CD4-positive, alpha-beta memory T cell (primary cell): ENCODE data around the gene CORT. TPM values are rescaled to one million over a fixed set of nuclear protein-coding genes. Genes with fewer than 3 reads are reported as not detected.
"Not testable (repeated sequence)": the region's sequence is repeated elsewhere in the genome, so short reads cannot be mapped to it uniquely, and the experiment has no call there.

Experiments
- CTCF ChIA-PET: fragments of 350-600 bp; sonication (Branson Sonifier 250); formaldehyde crosslinking; loops from one replicate; lab custom pipeline; 2021; ENCODE audit warnings: inconsistent platforms; ENCODE audit not compliant: partially characterized antibody; lab: Charles Lee
- POLR2A ChIA-PET: fragments of 350-600 bp; sonication (Branson Sonifier 250); formaldehyde crosslinking; loops from one replicate; lab custom pipeline; 2021; ENCODE audit not compliant: partially characterized antibody; lab: Charles Lee
- DNase-seq, 5 donors: peaks; one replicate each; pipeline versions ENCODE4 v3.0.0 to v3.0.0-alpha.2; 2020 to 2022; ENCODE audit warnings: mixed read lengths in 1 of 5
- H3K27ac ChIP-seq: one replicate; pipeline ENCODE4 v1.7.0; 2013; ENCODE audit warnings: low read depth, low read length
- H3K27me3 ChIP-seq: 2 replicates; pipeline ENCODE4 v1.7.0; 2013; ENCODE audit warnings: mild to moderate bottlenecking, low read length, moderate library complexity; ENCODE audit not compliant: insufficient read depth
- H3K36me3 ChIP-seq: 2 replicates; pipeline ENCODE4 v1.7.0; 2013; ENCODE audit warnings: mild to moderate bottlenecking, low read length, moderate library complexity; ENCODE audit not compliant: insufficient read depth
- H3K4me1 ChIP-seq: 2 replicates; pipeline ENCODE4 v1.7.0; 2013; ENCODE audit warnings: mild to moderate bottlenecking, low read length, moderate library complexity; ENCODE audit not compliant: insufficient read depth
- H3K4me3 ChIP-seq, 2 donors: one replicate each; pipeline ENCODE4 v1.7.0; 2013; ENCODE audit warnings: low read length in 2 of 2, mild to moderate bottlenecking in 1 of 2
- H3K9me3 ChIP-seq, 2 donors: one replicate each; pipeline ENCODE4 v1.7.0; 2013; ENCODE audit warnings: low read length in 2 of 2, control low read depth in 1 of 2; ENCODE audit not compliant: control insufficient read depth in 1 of 2
- H3K27ac Mint-ChIP-seq, 7 donors: one replicate each; pipeline ENCODE4 v1.8.0; 2020 to 2021; ENCODE audit warnings: mixed read lengths in 7 of 7, mild to moderate bottlenecking in 6 of 7, inconsistent platforms in 3 of 7, moderate library complexity in 3 of 7
- H3K27me3 Mint-ChIP-seq, 2 donors: one replicate each; pipeline ENCODE4 v1.8.0; 2020 to 2021; ENCODE audit warnings: mixed read lengths in 2 of 2
- H3K36me3 Mint-ChIP-seq, 2 donors: one replicate each; pipeline ENCODE4 v1.8.0; 2020 to 2021; ENCODE audit warnings: mixed read lengths in 2 of 2, inconsistent platforms in 1 of 2, mild to moderate bottlenecking in 1 of 2
- H3K4me1 Mint-ChIP-seq, 4 donors: one replicate each; pipeline ENCODE4 v1.8.0; 2020 to 2021; ENCODE audit warnings: mixed read lengths in 4 of 4, mild to moderate bottlenecking in 1 of 4
- H3K4me3 Mint-ChIP-seq, 8 donors: one replicate each; pipeline ENCODE4 v1.8.0; 2020 to 2021; ENCODE audit warnings: mixed read lengths in 8 of 8, mild to moderate bottlenecking in 7 of 8, moderate library complexity in 6 of 8, inconsistent platforms in 3 of 8
- H3K9me3 Mint-ChIP-seq, 8 donors: one replicate each; pipeline ENCODE4 v1.8.0; 2020 to 2021; ENCODE audit warnings: mixed read lengths in 8 of 8, mild to moderate bottlenecking in 5 of 8, inconsistent platforms in 3 of 8, moderate library complexity in 1 of 8
- intact Hi-C: fragments of 100-400 bp; cut with micrococcal nuclease; formaldehyde crosslinking; loops from one replicate; pipeline ENCODE4 v1.15.1; 2023
- polyA plus RNA-seq, 2 donors: library from polyadenylated mRNA; unstranded; fragments of 300-500 nt; fragmentation: Illumina TruSeq; gene quantifications; one replicate each; pipeline ENCODE4 v1.2.3, GENCODE V29; 2021
- total RNA-seq, 2 experiments: library from RNA; stranded (reverse); gene quantifications; one replicate each; pipeline ENCODE4 v1.2.3, GENCODE V29; 2021

CORT gene
- total and polyA plus RNA-seq, 4 experiments from 2014 or later = not detected

GRCh38 chr1:10419351-10419750, 30.5 kb upstream of the CORT start:
- no peaks in the 10 kb centered on the region for H3K27me3 Mint-ChIP-seq
- Histone ChIP-seq H3K9me3 (no peaks in the 10 kb centered on the region), H3K4me1 (no peaks in the 10 kb centered on the region), H3K27me3 (no peaks in the 10 kb centered on the region), H3K36me3 (peaks cover 6% of the 10 kb centered on the region), H3K27ac (no peak overlapping the region), H3K4me3 (no peak overlapping the region)
- no peak for DNase-seq
- intact Hi-C loops = no loop called here
- no peaks in the 10 kb centered on the region for H3K9me3 Mint-ChIP-seq
- CTCF ChIA-PET = interaction anchor here (1.0 kb wide), 1 partner anchor 18 kb away, joined by 5 read pairs; no protein-coding TSS in a partner anchor
- no peak overlapping the region for H3K27ac Mint-ChIP-seq
- POLR2A ChIA-PET = no interaction called here
- peaks cover 38 to 53% of the 10 kb centered on the region in 2 donors for H3K36me3 Mint-ChIP-seq
- H3K4me3 Mint-ChIP-seq = no peak overlapping the region
- H3K4me1 Mint-ChIP-seq = peaks cover 2 to 9% (median 6%) of the 10 kb centered on the region in 4 donors

- intact Hi-C loops = no loop called here
These were observed 28.2 kb upstream of the CORT start for GRCh38 chr1:10421637-10422036.

DNA sequence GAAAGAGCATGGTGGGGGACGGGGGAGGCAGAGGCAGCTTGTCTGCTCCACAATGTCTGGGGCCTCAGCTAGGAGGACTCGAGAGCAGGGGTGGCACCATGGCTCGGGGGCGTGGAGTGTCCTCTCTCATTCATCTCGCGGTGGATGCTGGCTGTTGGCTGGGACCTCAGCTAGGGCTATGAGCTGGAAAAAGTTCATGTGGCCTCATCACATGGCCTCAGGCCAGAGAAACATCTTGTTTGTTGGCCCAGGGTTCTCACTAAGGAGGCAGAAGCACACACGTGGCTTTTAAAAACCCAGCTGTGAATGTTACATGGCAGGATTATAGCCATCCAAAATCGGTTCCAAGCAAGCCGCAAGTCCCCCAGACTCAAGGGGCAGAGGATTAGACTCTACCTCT, 25.8 kb upstream of the CORT start:
- H3K27ac ChIP-seq = no peak overlapping the region
- Mint-ChIP-seq H3K4me1 (peaks cover 0 to 10% (median 3%) of the 10 kb centered on the region in 4 donors), H3K27me3 (no peaks in the 10 kb centered on the region), H3K9me3 (no peaks in the 10 kb centered on the region), H3K27ac (peak overlapping the region in 1 of 7 donors; percentile 40), H3K36me3 (peaks cover 16 to 18% of the 10 kb centered on the region in 2 donors), H3K4me3 (no peak overlapping the region)
- H3K27me3 ChIP-seq = no peaks in the 10 kb centered on the region
- ChIA-PET POLR2A (no interaction called here), CTCF (no interaction called here)
- DNase-seq = no peak
- H3K4me1 ChIP-seq = peaks cover 8% of the 10 kb centered on the region
- H3K36me3 ChIP-seq = no peaks in the 10 kb centered on the region
- no peak overlapping the region for H3K4me3 ChIP-seq
- intact Hi-C loops = no loop called here
- H3K9me3 ChIP-seq = no peaks in the 10 kb centered on the region

More at GRCh38 chr1:10421637-10422036, 28.2 kb upstream of the CORT start:
- H3K4me3 Mint-ChIP-seq = no peak overlapping the region
- H3K27me3 Mint-ChIP-seq = no peaks in the 10 kb centered on the region
- ChIA-PET POLR2A (no interaction called here), CTCF (no interaction called here)
- H3K4me1 ChIP-seq = no peaks in the 10 kb centered on the region
- no peaks in the 10 kb centered on the region for H3K27me3 ChIP-seq
- no peaks in the 10 kb centered on the region for H3K9me3 ChIP-seq
- no peak overlapping the region for H3K27ac ChIP-seq
- no peak overlapping the region for H3K27ac Mint-ChIP-seq
- H3K4me3 ChIP-seq = no peak overlapping the region
- peaks cover 24 to 39% of the 10 kb centered on the region in 2 donors for H3K36me3 Mint-ChIP-seq
- H3K4me1 Mint-ChIP-seq = no peaks in the 10 kb centered on the region
- H3K9me3 Mint-ChIP-seq = no peaks in the 10 kb centered on the region
- no peak for DNase-seq
- H3K36me3 ChIP-seq = peaks cover 6% of the 10 kb centered on the region

- DNase-seq = no peak
- H3K27ac ChIP-seq = no peak overlapping the region
- CTCF ChIA-PET = no interaction called here
- peaks cover 15% of the 10 kb centered on the region for H3K4me1 ChIP-seq
- H3K4me1 Mint-ChIP-seq = peaks cover 1 to 15% (median 3%) of the 10 kb centered on the region in 4 donors
- H3K27me3 ChIP-seq = no peaks in the 10 kb centered on the region
- H3K27me3 Mint-ChIP-seq = no peaks in the 10 kb centered on the region
- POLR2A ChIA-PET = no interaction called here
- H3K4me3 ChIP-seq = no peak overlapping the region
- no peaks in the 10 kb centered on the region for H3K9me3 Mint-ChIP-seq
- intact Hi-C loops = no loop called here
- no peak overlapping the region for H3K27ac Mint-ChIP-seq
- H3K36me3 ChIP-seq = no peaks in the 10 kb centered on the region
- no peak overlapping the region for H3K4me3 Mint-ChIP-seq
- H3K36me3 Mint-ChIP-seq = peaks cover 10 to 12% of the 10 kb centered on the region in 2 donors
- H3K9me3 ChIP-seq = no peaks in the 10 kb centered on the region
These were observed 25.2 kb upstream of the CORT start for GRCh38 chr1:10424651-10425050.

DNA sequence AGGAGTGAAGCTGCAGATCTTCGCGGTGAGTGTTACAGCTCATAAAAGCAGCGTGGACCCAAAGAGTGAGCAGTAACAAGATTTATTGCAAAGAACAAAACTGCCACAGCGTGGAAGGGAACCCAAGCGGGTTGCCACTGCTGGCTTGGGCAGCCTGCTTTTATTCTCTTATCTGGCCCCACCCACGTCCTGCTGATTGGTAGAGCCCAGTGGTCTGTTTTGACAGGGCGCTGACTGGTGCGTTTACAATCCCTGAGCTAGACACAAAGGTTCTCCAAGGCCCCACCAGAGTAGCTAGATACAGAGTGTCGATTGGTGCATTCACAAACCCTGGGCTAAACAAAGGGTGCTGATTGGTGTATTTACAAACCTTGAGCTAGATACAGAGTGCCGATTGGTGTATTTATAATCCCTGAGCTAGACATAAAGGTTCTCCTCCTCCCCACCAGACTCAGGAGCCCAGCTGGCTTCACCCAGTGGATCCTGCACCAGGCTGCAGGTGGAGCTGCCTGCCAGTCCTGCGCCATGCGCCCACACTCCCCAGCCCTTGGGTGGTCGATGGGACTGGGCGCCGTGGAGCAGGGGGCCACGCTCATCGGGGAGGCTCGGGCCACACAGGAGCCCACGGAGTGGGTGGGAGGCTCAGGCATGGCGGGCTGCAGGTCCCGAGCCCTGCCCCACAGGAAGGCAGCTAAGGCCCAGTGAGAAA, 23.9 kb upstream of the CORT start:
- H3K36me3 ChIP-seq, H3K9me3 Mint-ChIP-seq, H3K4me3 ChIP-seq, POLR2A ChIA-PET, H3K27me3 Mint-ChIP-seq, H3K9me3 ChIP-seq, H3K27me3 ChIP-seq, H3K27ac ChIP-seq, intact Hi-C loops, H3K36me3 Mint-ChIP-seq, H3K4me3 Mint-ChIP-seq, DNase-seq: not testable (repeated sequence)
- H3K4me1 Mint-ChIP-seq = peaks cover 9 to 23% (median 12%) of the 10 kb centered on the region in 4 donors
- H3K27ac Mint-ChIP-seq = peak overlapping the region in 1 of 7 donors; percentile 48
- H3K4me1 ChIP-seq = peaks cover 22% of the 10 kb centered on the region
- CTCF ChIA-PET = interaction anchor here (0.7 to 1.0 kb wide), 2 partner anchors 23 to 217 kb away, joined by 3 read pairs; no protein-coding TSS in a partner anchor

GRCh38 chr1:10426535-10426848, 23.3 kb upstream of the CORT start:
- POLR2A ChIA-PET, H3K27ac Mint-ChIP-seq, H3K27ac ChIP-seq, H3K36me3 Mint-ChIP-seq, H3K9me3 Mint-ChIP-seq, H3K27me3 Mint-ChIP-seq, H3K36me3 ChIP-seq, intact Hi-C loops, H3K4me3 Mint-ChIP-seq, H3K27me3 ChIP-seq, H3K4me3 ChIP-seq, DNase-seq, H3K9me3 ChIP-seq: not testable (repeated sequence)
- H3K4me1 ChIP-seq = peaks cover 27% of the 10 kb centered on the region
- CTCF ChIA-PET = interaction anchor here (0.7 to 1.0 kb wide), 2 partner anchors 24 to 217 kb away, joined by 3 read pairs; no protein-coding TSS in a partner anchor
- peaks cover 13 to 28% (median 17%) of the 10 kb centered on the region in 4 donors for H3K4me1 Mint-ChIP-seq

DNA sequence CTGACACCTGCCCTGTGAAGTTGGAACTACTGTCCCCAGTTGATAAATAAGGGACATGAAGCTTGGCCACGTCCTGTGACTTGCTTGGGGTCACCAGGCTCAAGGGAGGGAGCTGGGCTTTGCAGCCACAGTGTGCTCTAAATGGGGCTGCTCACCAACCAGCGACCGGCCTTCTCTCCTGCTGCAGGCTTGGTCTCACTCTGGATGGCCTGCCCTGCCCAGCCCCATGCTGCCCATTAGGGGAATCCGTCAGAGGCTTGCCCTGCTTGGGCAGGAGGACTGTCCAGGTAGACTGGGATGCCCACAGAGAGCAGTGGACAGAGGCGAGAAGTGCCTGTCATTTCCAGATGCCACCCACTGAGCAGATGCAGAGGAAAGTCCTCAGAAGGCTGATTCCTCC, 20.8 kb upstream of the CORT start:
- Mint-ChIP-seq H3K27ac (peak overlapping the region in 1 of 7 donors; percentile 95), H3K9me3 (peaks cover 0 to 4% (median 0%) of the 10 kb centered on the region in 8 donors), H3K27me3 (no peaks in the 10 kb centered on the region), H3K36me3 (peaks cover 0 to 5% of the 10 kb centered on the region in 2 donors), H3K4me3 (peak overlapping the region in 2 of 8 donors; percentile 80 to 88), H3K4me1 (peaks cover 13 to 37% (median 18%) of the 10 kb centered on the region in 4 donors)
- Histone ChIP-seq H3K27ac (no peak overlapping the region), H3K4me1 (peaks cover 30% of the 10 kb centered on the region), H3K4me3 (no peak overlapping the region), H3K9me3 (no peaks in the 10 kb centered on the region), H3K36me3 (no peaks in the 10 kb centered on the region), H3K27me3 (no peaks in the 10 kb centered on the region)
- no peak for DNase-seq
- ChIA-PET POLR2A (interaction anchor here (0.5 to 2.7 kb wide), 4 partner anchors 39 to 841 kb away, joined by 3 to 18 read pairs (median 11); partner anchors contain the start of genes KIF1B and TMEM201), CTCF (interaction anchor here (0.9 to 3.6 kb wide), 11 partner anchors 18 to 556 kb away, joined by 3 to 76 read pairs (median 5); partner anchors contain the start of genes KIF1B and PGD)
- intact Hi-C loops = loop anchor here (1.0 to 2.0 kb wide), 7 partner anchors 219 to 802 kb away; partner anchors contain the start of genes KIF1B, LZIC, NMNAT1 and UBE4B
